ENCODE data around the gene BRD9. TPM values are rescaled to one million over a fixed set of nuclear protein-coding genes. Genes with fewer than 3 reads are reported as not detected.
"Not testable (repeated sequence)": the region's sequence is repeated elsewhere in the genome, so short reads cannot be mapped to it uniquely, and the experiment has no call there.

The BRD9 gene
- total RNA-seq, 4 donors from 2014 or later = 19.6 to 29.9 (median 25.2) TPM

- TF ChIP-seq, protein P1, sequence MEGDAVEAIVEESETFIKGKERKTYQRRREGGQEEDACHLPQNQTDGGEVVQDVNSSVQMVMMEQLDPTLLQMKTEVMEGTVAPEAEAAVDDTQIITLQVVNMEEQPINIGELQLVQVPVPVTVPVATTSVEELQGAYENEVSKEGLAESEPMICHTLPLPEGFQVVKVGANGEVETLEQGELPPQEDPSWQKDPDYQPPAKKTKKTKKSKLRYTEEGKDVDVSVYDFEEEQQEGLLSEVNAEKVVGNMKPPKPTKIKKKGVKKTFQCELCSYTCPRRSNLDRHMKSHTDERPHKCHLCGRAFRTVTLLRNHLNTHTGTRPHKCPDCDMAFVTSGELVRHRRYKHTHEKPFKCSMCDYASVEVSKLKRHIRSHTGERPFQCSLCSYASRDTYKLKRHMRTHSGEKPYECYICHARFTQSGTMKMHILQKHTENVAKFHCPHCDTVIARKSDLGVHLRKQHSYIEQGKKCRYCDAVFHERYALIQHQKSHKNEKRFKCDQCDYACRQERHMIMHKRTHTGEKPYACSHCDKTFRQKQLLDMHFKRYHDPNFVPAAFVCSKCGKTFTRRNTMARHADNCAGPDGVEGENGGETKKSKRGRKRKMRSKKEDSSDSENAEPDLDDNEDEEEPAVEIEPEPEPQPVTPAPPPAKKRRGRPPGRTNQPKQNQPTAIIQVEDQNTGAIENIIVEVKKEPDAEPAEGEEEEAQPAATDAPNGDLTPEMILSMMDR (IDR thresholded peaks at IDR 0.05) = no peak
- TF ChIP-seq POLR2A (IDR thresholded peaks at IDR 0.05) = no peak
- no peaks in the 10 kb centered on the region for H3K9me3 ChIP-seq
- WGBS, 2 donors = 83 to 94% methylated on average over 5 of the region's 5 CpGs
- H3K27me3 ChIP-seq = no peaks in the 10 kb centered on the region
- H3K4me1 ChIP-seq = no peaks in the 10 kb centered on the region
- no peak overlapping the region for H3K4me3 ChIP-seq (replicated peaks in 1 of 3)
- intact Hi-C loops (cut with DNase I) = no loop called here
- H3K36me3 ChIP-seq = no peaks in the 10 kb centered on the region
- no peak for DNase-seq
- H3K27ac ChIP-seq = no peak overlapping the region
Observed at GRCh38 chr5:935510-936084, 43.0 kb upstream of the BRD9 start.

GRCh38 chr5:934381-934967 is 41.9 kb upstream of the BRD9 start:
- intact Hi-C loops (cut with DNase I); DNase-seq; H3K36me3 ChIP-seq: not testable (repeated sequence)

DNA sequence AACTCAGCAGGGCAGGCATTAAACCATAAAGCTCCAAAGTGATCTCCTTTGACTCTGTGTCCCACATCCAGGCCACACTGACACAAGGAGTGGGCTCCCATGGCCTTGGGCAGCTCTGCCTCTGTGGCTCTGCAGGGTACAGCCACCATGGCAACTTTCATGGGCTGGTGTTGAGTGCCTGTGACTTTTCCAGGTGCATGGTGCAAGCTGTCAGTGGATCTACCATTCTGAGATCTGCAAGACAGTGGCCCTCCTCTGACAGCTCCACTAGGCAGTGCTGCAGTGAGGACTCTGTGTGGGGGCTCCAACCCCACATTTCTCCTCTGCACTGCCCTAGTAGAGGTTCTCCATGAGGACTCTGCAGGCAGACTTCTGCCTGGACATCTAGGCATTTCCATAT is 41.4 kb upstream of the BRD9 start:
- H3K27ac ChIP-seq; H3K9me3 ChIP-seq; H3K27me3 ChIP-seq; intact Hi-C loops (cut with DNase I); H3K36me3 ChIP-seq; H3K4me3 ChIP-seq (replicated peaks in 1 of 3); H3K4me1 ChIP-seq; DNase-seq: not testable (repeated sequence)

More at GRCh38 chr5:934381-934967, 41.9 kb upstream of the BRD9 start:
- H3K4me3 ChIP-seq (replicated peaks in 1 of 3); H3K4me1 ChIP-seq; H3K27ac ChIP-seq; H3K27me3 ChIP-seq; H3K9me3 ChIP-seq: not testable (repeated sequence)
- WGBS, 2 donors = 88 to 98% methylated on average over 3 of the region's 3 CpGs

GRCh38 chr5:933251-933861 is 40.8 kb upstream of the BRD9 start:
- no peaks in the 10 kb centered on the region for H3K9me3 ChIP-seq
- no peak overlapping the region for H3K27ac ChIP-seq
- no peaks in the 10 kb centered on the region for H3K4me1 ChIP-seq
- H3K4me3 ChIP-seq (replicated peaks in 1 of 3) = no peak overlapping the region
- TF ChIP-seq, protein P1 (IDR thresholded peaks at IDR 0.05) = no peak
- no peak for TF ChIP-seq POLR2A (IDR thresholded peaks at IDR 0.05)
- H3K36me3 ChIP-seq = no peaks in the 10 kb centered on the region
- intact Hi-C loops (cut with DNase I) = no loop called here
- WGBS, 2 donors = 73 to 88% methylated on average over 3 of the region's 3 CpGs
- no peaks in the 10 kb centered on the region for H3K27me3 ChIP-seq
- no peak for DNase-seq

DNA sequence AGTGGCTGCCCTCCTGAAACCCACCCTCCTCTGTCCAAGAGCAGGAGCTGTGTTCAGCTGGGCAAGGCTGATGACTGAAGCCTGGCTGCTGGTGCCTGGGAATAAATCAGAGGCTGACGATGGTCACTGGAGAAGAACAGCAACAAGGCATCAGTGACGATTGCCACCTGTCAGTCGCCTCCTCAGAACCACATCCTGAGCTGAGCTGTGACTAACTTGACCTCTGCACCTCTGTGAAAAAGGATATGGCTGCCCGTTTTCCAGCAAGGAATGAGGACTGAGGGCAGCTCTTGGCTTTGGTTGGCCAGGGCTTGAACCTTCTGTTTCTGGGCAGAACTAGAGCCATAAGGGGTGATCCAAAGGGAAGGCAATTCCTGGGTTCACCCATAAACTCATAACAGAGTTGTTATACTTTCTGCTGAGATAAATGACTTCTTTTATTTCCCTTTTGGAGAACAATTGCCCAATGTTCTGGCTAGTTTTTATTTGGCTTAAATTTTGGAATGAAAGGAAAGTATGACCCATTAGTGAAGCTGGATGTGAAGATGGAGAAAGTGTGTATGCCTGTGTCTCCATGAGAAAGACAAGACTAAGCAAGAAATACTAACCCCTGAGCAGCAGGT is 40.1 kb upstream of the BRD9 start:
- Histone ChIP-seq H3K4me3 (replicated peaks in 1 of 3) (no peak overlapping the region), H3K27me3 (no peaks in the 10 kb centered on the region), H3K4me1 (no peaks in the 10 kb centered on the region), H3K9me3 (no peaks in the 10 kb centered on the region), H3K27ac (no peak overlapping the region), H3K36me3 (no peaks in the 10 kb centered on the region)
- 29 to 60% methylated on average over 1 to 4 of the region's 4 CpGs for WGBS, 2 donors
- no peak for DNase-seq
- intact Hi-C loops (cut with DNase I) = no loop called here
- TF ChIP-seq POLR2A (IDR thresholded peaks at IDR 0.05) = no peak
- TF ChIP-seq, protein P1 (IDR thresholded peaks at IDR 0.05) = no peak

- Histone ChIP-seq H3K4me3 (replicated peaks in 1 of 3) (no peak overlapping the region), H3K9me3 (no peaks in the 10 kb centered on the region), H3K27me3 (no peaks in the 10 kb centered on the region), H3K4me1 (no peaks in the 10 kb centered on the region), H3K27ac (no peak overlapping the region), H3K36me3 (no peaks in the 10 kb centered on the region)
- no peak for TF ChIP-seq POLR2A (IDR thresholded peaks at IDR 0.05)
- TF ChIP-seq, protein P1 (IDR thresholded peaks at IDR 0.05) = no peak
- 77 to 94% methylated on average over 4 to 8 of the region's 8 CpGs for WGBS, 2 donors
- intact Hi-C loops (cut with DNase I) = no loop called here
- DNase-seq = no peak
Observed at GRCh38 chr5:932151-932627, 39.6 kb upstream of the BRD9 start.

All from thyroid gland (tissue), 4 donors.